GM12872 (cell line): ENCODE data around the gene PPARG.
A peak's percentile ranks its signal among the peaks of the same experiment; 100 is the strongest.

ENCODE experiments used
- TF ChIP-seq, protein P1 (sequence below): IDR thresholded peaks from 3 replicates; pipeline ENCODE4 v1.5.1; 2011; ENCODE audit warnings: low read depth, mild to moderate bottlenecking, low read length, moderate library complexity; ENCODE audit not compliant: insufficient read depth

PPARG gene

DNA sequence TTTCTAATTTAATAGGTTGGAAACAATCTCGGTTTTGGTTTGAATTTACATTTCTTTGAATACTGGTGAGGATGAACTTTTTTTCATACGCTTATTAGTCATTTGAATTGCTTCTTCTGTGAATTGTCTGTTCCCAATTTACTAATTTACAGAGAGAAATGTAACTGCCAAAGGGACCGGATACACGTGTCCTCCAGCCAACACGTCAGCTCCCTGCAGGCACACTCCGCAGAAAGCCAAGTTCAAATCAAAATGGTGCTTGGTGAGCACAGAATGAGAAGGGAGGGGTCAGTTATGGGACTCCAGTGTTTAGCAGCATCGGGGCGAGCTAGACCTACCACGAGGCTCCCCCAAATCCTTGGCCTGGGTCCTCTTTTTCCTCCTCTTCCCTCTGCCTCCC lies 184.6 kb downstream of the PPARG start:
- TF ChIP-seq, protein P1, sequence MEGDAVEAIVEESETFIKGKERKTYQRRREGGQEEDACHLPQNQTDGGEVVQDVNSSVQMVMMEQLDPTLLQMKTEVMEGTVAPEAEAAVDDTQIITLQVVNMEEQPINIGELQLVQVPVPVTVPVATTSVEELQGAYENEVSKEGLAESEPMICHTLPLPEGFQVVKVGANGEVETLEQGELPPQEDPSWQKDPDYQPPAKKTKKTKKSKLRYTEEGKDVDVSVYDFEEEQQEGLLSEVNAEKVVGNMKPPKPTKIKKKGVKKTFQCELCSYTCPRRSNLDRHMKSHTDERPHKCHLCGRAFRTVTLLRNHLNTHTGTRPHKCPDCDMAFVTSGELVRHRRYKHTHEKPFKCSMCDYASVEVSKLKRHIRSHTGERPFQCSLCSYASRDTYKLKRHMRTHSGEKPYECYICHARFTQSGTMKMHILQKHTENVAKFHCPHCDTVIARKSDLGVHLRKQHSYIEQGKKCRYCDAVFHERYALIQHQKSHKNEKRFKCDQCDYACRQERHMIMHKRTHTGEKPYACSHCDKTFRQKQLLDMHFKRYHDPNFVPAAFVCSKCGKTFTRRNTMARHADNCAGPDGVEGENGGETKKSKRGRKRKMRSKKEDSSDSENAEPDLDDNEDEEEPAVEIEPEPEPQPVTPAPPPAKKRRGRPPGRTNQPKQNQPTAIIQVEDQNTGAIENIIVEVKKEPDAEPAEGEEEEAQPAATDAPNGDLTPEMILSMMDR: no peak

DNA sequence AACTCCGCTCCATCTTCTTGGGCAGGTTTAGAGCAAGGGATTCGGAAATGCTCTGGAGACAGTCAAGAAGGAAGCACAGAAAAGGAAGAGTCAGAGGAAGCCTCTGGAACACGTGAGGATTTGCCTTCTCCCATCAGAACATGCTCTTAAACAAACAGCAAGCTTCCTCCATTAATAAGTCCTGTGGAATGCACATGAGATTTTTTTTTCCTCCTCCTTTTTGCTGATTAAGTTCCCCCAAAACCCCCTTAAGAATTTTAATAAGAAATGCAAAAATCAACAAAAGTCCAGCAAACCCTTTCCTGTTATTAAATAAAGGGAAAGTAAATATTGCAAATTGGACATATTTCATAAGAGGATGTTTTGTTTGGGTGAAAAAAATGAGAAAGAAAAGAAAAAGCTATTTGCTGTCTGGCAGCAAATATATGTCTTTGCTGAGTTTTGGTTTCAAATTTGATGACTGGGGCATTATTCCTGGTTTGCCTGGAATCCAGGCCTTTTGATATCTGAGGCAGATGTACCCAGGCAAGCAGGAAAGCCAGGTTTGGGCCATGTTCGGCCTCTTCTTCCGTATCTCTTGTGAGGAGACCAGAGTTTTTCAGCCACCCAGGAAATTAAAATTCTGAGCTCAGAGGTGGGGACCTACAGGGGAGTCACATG lies 187.5 kb downstream of the PPARG start:
- TF ChIP-seq, protein P1: no peak

DNA sequence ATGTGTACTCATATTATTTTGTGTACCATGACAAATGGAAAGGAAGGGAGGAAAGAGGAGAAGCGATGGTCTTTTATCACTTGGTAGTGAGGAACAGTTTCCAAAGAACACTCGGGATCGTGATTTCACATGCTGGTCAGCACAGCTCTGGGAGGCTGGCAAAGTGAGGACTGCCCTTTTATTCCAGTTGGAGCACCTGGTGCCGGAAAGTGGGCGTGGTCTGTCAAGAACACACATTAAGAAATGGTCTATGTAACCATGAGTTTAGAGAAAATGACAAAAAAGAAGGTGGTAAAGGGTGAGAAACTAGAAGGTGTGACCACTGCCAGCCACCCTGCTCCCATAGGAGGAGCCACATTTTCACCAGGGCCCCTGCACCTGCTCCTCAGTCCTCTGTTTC lies 188.4 kb downstream of the PPARG start:
- TF ChIP-seq, protein P1: no peak

DNA sequence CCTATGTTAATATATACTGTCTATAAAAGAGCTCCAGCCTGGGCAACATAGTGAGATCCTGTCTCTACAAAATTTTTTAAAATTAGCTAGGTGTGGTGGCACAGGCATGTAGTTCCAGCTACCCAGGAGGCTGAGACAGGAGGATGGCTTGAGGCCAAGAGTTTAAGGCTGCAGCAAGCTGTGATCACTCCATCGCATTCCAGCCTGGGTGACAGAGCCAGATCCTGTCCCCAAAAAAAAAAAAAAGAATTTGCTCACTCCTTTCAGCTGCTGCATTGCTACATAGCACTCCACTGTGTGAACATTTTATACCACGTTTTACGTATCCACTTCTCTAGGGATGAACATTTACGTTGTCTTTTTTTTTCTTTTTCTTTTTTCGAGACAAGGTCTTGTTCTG lies 189.5 kb downstream of the PPARG start:
- TF ChIP-seq, protein P1: no peak

DNA sequence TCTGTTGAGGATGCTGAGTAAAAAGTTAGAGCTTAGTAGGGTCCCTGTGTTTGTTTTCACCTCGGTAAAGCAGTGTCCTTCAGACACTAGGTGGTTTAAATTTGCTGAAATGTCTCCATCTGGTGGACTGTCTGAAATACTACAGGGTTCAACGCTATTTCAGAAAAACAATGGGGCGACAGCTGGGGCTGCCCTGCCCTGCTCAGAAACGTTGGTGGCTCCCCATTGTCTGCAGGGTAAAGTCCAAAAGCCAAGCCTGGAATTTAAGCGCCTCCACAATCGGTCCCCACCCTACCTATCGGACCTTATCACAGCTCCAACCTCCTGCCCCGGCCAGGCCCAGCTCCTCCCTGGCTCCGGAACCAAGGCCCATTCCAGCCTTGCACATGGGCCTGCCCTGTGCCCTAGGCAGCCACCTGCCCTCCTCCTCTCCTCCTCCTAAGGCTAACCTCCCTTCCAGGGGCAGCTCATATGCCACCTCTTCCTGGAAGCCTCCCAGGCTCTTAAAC lies 191.1 kb downstream of the PPARG start:
- TF ChIP-seq, protein P1: peak; percentile 68

DNA sequence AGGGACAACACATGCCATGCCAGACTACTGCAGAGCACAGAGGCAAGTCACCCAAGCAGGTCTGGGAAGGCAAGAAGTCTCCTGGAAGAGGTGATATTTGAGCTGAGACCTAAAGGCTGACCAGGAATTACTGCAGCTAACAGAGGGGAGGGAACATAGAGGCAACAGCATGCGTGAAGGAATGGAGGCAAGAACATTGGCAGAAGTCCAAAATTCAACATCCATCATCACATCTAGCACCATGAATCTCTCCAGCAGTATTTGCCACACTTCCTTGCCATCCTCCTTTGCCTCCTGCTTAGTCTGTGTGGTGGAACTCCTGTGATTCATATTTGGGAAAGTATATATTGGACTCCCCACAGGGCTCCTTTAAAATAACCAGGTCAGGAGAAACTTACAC lies 194.5 kb downstream of the PPARG start:
- TF ChIP-seq, protein P1: no peak

DNA sequence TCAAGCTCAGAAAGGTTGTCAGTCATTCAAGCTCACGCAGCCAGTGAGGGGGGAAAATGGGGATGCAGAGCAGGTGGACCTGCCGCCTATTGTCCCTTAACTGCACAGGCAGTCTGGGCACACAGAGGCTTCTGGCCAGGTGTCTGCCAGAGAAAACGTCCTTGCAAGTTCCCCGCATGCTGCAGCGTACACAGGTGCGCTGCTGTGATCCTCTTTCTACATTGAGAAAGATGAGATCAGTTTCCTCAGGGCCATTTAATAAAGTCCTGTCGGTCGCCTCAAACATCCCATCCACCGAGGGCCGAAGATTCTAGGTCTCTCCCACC lies 195.0 kb downstream of the PPARG start:
- TF ChIP-seq, protein P1: no peak
